Measurements from ENCODE around the gene SECISBP2L. TPM values are rescaled to one million over a fixed set of nuclear protein-coding genes. Genes with fewer than 3 reads are reported as not detected.

SECISBP2L gene
- polyA plus RNA-seq, 1 donor (not counting 4 experiments of a cell fraction or from before 2014, with no cell fraction given) = 15.4 TPM

- no peak overlapping the region for H3K27ac ChIP-seq (ENCODE audit: control insufficient read depth, insufficient read depth, low read length)
- dilution Hi-C loops (cut with MboI; ENCODE audit: extremely low pct_ligation_motif_present, low sequenced_read_pairs) = no loop called here
- FAIRE-seq = no peak
- H3K27me3 ChIP-seq (ENCODE audit: control insufficient read depth, extremely low read depth, insufficient read depth, low read length) = no peaks in the 10 kb centered on the region
- TF ChIP-seq CTCF (optimal IDR thresholded peaks at IDR 0.05 in 1 of 3, IDR thresholded peaks at IDR 0.05 in 1 of 3, conservative IDR thresholded peaks at IDR 0.05 in 1 of 3; ENCODE audit: extremely low read depth in 1 of 3, insufficient read depth in 2 of 3, low read length in 3 of 3) = no peak
- TF ChIP-seq EZH2 (IDR thresholded peaks at IDR 0.05; ENCODE audit: low read length) = no peak
- no peak overlapping the region for H3K4me3 ChIP-seq (ENCODE audit: control insufficient read depth in 2 of 3, extremely low read depth in 1 of 3, insufficient read depth in 2 of 3, low read depth in 1 of 3, low read length in 3 of 3)
- no peak overlapping the region for H2AFZ ChIP-seq (ENCODE audit: control insufficient read depth, low read length)
- H3K9me1 ChIP-seq (ENCODE audit: control insufficient read depth, extremely low read depth, insufficient read depth, low read length) = no peaks in the 10 kb centered on the region
- peaks cover 2 to 4% of the 10 kb centered on the region in 2 experiments for H3K36me3 ChIP-seq (ENCODE audit: control insufficient read depth in 2 of 2, extremely low read depth in 1 of 2, insufficient read depth in 2 of 2, low read length in 2 of 2)
- H3K4me2 ChIP-seq (ENCODE audit: control insufficient read depth, extremely low read depth, insufficient read depth, low read depth, low read length) = no peak overlapping the region
- no peaks in the 10 kb centered on the region for H3K4me1 ChIP-seq (ENCODE audit: control insufficient read depth, extremely low read depth, insufficient read depth, low read length)
- DNase-seq (ENCODE audit: low read depth, low spot score) = no peak
- no peaks in the 10 kb centered on the region for H4K20me1 ChIP-seq (ENCODE audit: control insufficient read depth, extremely low read depth, insufficient read depth, low read length)
- no peaks in the 10 kb centered on the region for H3K9me3 ChIP-seq (ENCODE audit: control insufficient read depth, low read depth, low read length)
- no peaks in the 10 kb centered on the region for H3K79me2 ChIP-seq (ENCODE audit: control insufficient read depth, insufficient read depth, low read length)
- no peak overlapping the region for H3K9ac ChIP-seq (ENCODE audit: control insufficient read depth, extremely low read depth, insufficient read depth, low read length)
Observed at GRCh38 chr15:48987142-48987541, 59.1 kb downstream of the SECISBP2L start.

GRCh38 chr15:48986240-48986639, 60.0 kb downstream of the SECISBP2L start:
- no peak for DNase-seq (ENCODE audit: low read depth, low spot score)
- no peaks in the 10 kb centered on the region for H4K20me1 ChIP-seq (ENCODE audit: control insufficient read depth, extremely low read depth, insufficient read depth, low read length)
- H3K4me2 ChIP-seq (ENCODE audit: control insufficient read depth, extremely low read depth, insufficient read depth, low read depth, low read length) = no peak overlapping the region
- H3K36me3 ChIP-seq (ENCODE audit: control insufficient read depth in 2 of 2, extremely low read depth in 1 of 2, insufficient read depth in 2 of 2, low read length in 2 of 2) = no peaks in the 10 kb centered on the region
- no peaks in the 10 kb centered on the region for H3K9me1 ChIP-seq (ENCODE audit: control insufficient read depth, extremely low read depth, insufficient read depth, low read length)
- H3K79me2 ChIP-seq (ENCODE audit: control insufficient read depth, insufficient read depth, low read length) = no peaks in the 10 kb centered on the region
- no peak overlapping the region for H3K4me3 ChIP-seq (ENCODE audit: control insufficient read depth in 2 of 3, extremely low read depth in 1 of 3, insufficient read depth in 2 of 3, low read depth in 1 of 3, low read length in 3 of 3)
- H3K27me3 ChIP-seq (ENCODE audit: control insufficient read depth, extremely low read depth, insufficient read depth, low read length) = no peaks in the 10 kb centered on the region
- H3K4me1 ChIP-seq (ENCODE audit: control insufficient read depth, extremely low read depth, insufficient read depth, low read length) = no peaks in the 10 kb centered on the region
- no peak overlapping the region for H3K9ac ChIP-seq (ENCODE audit: control insufficient read depth, extremely low read depth, insufficient read depth, low read length)
- no peaks in the 10 kb centered on the region for H3K9me3 ChIP-seq (ENCODE audit: control insufficient read depth, low read depth, low read length)
- TF ChIP-seq EZH2 (IDR thresholded peaks at IDR 0.05; ENCODE audit: low read length) (no peak), CTCF (optimal IDR thresholded peaks at IDR 0.05 in 1 of 3, IDR thresholded peaks at IDR 0.05 in 1 of 3, conservative IDR thresholded peaks at IDR 0.05 in 1 of 3; ENCODE audit: extremely low read depth in 1 of 3, insufficient read depth in 2 of 3, low read length in 3 of 3) (no peak)
- H2AFZ ChIP-seq (ENCODE audit: control insufficient read depth, low read length) = no peak overlapping the region
- no peak overlapping the region for H3K27ac ChIP-seq (ENCODE audit: control insufficient read depth, insufficient read depth, low read length)
- FAIRE-seq = no peak
- dilution Hi-C loops (cut with MboI; ENCODE audit: extremely low pct_ligation_motif_present, low sequenced_read_pairs) = no loop called here

All from keratinocyte (primary cell).